ENCODE results near the gene CYP2W1. TPM values are rescaled to one million over a fixed set of nuclear protein-coding genes. Genes with fewer than 3 reads are reported as not detected.

CYP2W1 gene
- total RNA-seq, 1 donor from 2014 or later: not detected

DNA sequence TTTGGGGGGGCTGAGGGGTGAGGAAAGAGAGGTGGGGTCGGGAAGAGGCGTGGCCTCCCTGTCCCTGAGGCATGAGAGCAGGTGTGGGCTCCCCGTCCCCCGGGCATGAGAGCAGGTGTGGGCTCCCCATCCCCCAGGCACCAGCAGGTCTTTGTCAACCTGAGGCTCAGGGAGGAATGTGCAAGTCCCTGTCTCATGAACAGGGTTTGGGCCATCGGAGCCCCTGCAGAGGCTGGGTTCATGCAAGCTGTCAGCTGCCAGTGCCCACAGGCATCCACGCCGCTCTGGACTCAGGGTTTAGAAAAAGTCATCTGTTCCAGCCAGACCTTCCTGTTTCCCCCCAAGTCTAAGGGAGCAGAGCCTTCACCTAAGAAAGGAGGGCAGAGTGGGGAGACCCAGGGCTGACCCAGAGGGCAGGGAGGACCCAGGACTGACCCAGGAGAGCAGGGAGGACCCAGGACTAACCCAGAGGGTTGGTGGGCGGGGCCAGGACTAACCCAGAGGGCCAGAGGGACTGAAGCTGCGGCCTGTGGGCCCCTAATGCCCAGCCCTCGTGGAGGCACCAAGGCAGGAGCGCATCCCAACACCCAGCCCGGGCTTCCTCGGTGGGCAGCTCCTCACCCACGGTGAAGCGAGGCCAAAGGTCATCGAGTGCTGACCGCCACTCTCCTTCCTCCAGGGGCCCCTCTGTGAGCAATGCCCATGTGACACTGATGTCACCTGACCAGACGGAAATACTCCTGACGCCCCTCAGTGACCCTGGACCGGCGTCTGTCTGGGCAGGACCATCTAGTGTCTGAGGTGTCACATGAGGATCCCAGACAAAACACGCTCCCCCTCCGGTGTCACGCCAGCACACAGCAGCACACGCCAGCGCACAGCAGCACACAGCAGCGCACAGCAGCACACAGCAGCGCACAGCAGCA is 32.5 kb downstream of the CYP2W1 start:
- H3K27me3 ChIP-seq (ENCODE audit: low read depth): no peaks in the 10 kb centered on the region
- ATAC-seq (no peak), DNase-seq (no peak)
- intact Hi-C loops (cut with DNase I): no loop called here
- H3K4me1 ChIP-seq: no peaks in the 10 kb centered on the region
- H3K4me3 ChIP-seq: no peak overlapping the region
- no peak overlapping the region for H3K27ac ChIP-seq
- peaks cover 7% of the 10 kb centered on the region for H3K36me3 ChIP-seq
- no peaks in the 10 kb centered on the region for H3K9me3 ChIP-seq
- TF ChIP-seq, protein P1, sequence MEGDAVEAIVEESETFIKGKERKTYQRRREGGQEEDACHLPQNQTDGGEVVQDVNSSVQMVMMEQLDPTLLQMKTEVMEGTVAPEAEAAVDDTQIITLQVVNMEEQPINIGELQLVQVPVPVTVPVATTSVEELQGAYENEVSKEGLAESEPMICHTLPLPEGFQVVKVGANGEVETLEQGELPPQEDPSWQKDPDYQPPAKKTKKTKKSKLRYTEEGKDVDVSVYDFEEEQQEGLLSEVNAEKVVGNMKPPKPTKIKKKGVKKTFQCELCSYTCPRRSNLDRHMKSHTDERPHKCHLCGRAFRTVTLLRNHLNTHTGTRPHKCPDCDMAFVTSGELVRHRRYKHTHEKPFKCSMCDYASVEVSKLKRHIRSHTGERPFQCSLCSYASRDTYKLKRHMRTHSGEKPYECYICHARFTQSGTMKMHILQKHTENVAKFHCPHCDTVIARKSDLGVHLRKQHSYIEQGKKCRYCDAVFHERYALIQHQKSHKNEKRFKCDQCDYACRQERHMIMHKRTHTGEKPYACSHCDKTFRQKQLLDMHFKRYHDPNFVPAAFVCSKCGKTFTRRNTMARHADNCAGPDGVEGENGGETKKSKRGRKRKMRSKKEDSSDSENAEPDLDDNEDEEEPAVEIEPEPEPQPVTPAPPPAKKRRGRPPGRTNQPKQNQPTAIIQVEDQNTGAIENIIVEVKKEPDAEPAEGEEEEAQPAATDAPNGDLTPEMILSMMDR (IDR thresholded peaks at IDR 0.05): no peak

DNA sequence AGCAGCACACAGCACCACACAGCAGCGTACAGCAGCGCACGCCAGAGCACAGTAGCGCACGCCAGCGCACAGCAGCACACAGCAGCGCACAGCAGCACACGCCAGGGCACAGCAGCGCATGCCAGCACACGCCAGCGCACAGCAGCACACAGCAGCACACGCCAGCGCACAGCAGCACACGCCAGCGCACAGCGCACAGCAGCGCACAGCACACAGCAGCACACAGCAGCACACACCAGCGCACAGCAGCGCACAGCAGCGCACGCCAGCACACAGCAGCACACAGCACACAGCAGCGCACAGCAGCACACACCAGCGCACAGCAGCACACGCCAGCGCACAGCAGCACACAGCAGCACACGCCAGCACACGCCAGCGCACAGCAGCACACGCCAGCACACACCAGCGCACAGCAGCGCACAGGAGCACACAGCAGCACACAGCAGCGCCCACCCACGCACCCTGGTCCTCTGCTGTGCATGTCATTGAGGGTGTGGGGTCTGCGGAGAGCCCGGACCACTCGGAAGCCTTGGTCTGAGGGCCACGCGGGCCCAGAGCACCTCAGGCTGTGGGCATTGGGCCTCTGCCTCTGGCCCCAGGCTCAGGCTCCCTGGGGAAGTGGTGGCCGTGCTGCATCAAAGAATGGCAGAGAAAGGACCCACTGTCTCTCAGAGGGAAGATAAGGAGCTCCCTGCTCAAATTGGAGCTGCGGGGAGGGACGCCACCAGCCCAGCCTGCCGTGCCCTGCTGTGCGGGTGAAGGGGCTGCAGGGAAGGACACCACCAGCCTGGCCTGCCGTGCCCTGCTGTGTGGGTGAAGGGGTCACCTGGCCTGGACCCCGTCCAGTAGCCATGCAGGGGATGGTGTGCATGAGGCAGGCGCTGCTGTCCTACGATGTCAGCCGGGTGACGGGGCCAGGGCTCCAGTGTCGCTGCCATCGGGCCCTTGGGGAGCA is 33.9 kb downstream of the CYP2W1 start:
- intact Hi-C loops (cut with DNase I): no loop called here
- ATAC-seq (no peak), DNase-seq (no peak)
- H3K4me1 ChIP-seq: no peaks in the 10 kb centered on the region
- H3K27me3 ChIP-seq (ENCODE audit: low read depth): no peaks in the 10 kb centered on the region
- TF ChIP-seq, protein P1 (IDR thresholded peaks at IDR 0.05): no peak
- H3K4me3 ChIP-seq: no peak overlapping the region
- H3K9me3 ChIP-seq: no peaks in the 10 kb centered on the region
- H3K36me3 ChIP-seq: peaks cover 9% of the 10 kb centered on the region
- H3K27ac ChIP-seq: no peak overlapping the region

DNA sequence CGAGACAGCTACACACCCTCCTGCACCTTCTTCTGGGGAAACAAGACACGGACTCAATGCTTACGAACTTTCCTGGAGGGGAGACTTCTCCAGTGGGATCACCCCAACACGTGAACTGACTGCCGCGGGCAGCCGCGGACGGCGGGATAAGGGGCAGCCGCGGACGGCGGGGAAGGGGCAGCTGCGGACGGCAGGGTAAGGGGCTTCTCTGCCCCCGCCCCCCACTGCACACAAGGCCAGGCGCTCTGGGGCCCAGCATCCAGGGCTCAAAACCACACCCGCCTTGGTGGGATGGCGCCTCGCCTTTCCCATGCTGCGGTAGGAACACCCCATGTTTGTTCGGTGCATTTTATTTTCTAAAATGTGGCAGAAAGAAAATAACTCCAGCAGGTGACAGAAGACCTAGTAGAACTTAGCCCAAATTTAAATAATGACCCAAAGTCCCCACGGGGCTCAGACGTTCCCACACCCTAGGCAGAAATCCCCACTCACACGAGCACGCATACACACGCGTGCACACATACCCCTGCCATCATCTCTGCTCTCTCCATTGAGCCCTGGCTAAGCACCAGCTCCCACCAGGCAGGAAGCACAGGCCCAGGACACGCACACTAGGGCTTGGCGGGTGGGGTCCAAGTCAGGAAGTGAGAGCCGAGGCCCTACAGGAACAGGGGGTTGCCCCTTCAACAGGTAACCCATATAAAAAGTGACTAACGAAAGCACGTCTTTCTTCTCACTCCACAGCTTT is 34.8 kb downstream of the CYP2W1 start:
- H3K27ac ChIP-seq: no peak overlapping the region
- no peaks in the 10 kb centered on the region for H3K27me3 ChIP-seq (ENCODE audit: low read depth)
- H3K36me3 ChIP-seq: peaks cover 9% of the 10 kb centered on the region
- H3K4me3 ChIP-seq: no peak overlapping the region
- no peaks in the 10 kb centered on the region for H3K4me1 ChIP-seq
- intact Hi-C loops (cut with DNase I): no loop called here
- ATAC-seq: no peak
- H3K9me3 ChIP-seq: no peaks in the 10 kb centered on the region
- TF ChIP-seq, protein P1 (IDR thresholded peaks at IDR 0.05): no peak
- DNase-seq: no peak

DNA sequence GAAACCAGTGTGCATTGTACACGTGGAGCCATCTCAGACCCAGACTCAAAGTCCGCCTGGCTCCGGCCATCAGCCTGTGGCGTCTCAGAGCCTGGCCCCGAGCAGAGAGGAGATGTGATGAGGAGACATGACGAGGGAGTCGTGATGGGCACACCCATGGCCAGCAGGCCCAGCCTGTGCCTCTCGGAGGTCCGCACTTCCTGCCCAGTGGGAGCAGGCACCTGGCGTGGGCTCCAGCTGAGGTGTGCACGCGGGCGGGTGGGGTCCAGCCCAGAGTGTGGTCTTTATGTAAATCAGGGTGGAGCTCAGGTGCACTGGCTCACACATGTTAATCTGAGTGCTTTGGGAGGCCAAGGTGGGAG is 35.3 kb downstream of the CYP2W1 start:
- no peaks in the 10 kb centered on the region for H3K4me1 ChIP-seq
- H3K27ac ChIP-seq: no peak overlapping the region

More for the DNA sequence above, 35.3 kb downstream of the CYP2W1 start:
- H3K27me3 ChIP-seq (ENCODE audit: low read depth): no peaks in the 10 kb centered on the region
- intact Hi-C loops (cut with DNase I): no loop called here
- no peak for ATAC-seq
- TF ChIP-seq, protein P1 (IDR thresholded peaks at IDR 0.05): no peak
- H3K36me3 ChIP-seq: peaks cover 9% of the 10 kb centered on the region
- no peaks in the 10 kb centered on the region for H3K9me3 ChIP-seq
- H3K4me3 ChIP-seq: no peak overlapping the region
- no peak for DNase-seq

All from lower lobe of right lung (tissue), 2 donors.